GM18502 (cell line): ENCODE data around the gene SRBD1.

Experiments
- ATAC-seq: cut with Tn5 transposase; IDR thresholded peaks from one replicate; pipeline ENCODE4 v1.9.1; 2021; ENCODE audit warnings: mild to moderate bottlenecking; ENCODE audit not compliant: unreplicated experiment, poor library complexity

The SRBD1 gene

GRCh38 chr2:45634223-45634622 lies 23.2 kb upstream of the SRBD1 start:
- no peak for ATAC-seq

GRCh38 chr2:45631955-45632354 lies 20.9 kb upstream of the SRBD1 start:
- ATAC-seq = no peak

GRCh38 chr2:45631319-45631718 lies 20.3 kb upstream of the SRBD1 start:
- no peak for ATAC-seq

- ATAC-seq = no peak
These were observed 18.9 kb upstream of the SRBD1 start for GRCh38 chr2:45629971-45630370.

- no peak for ATAC-seq
These were observed 16.8 kb upstream of the SRBD1 start for GRCh38 chr2:45627911-45628310.

- ATAC-seq = no peak
These were observed 15.5 kb upstream of the SRBD1 start for GRCh38 chr2:45626387-45627221.

GRCh38 chr2:45625824-45626223 lies 14.8 kb upstream of the SRBD1 start:
- no peak for ATAC-seq

GRCh38 chr2:45623098-45623497 lies 12.0 kb upstream of the SRBD1 start:
- ATAC-seq = no peak

GRCh38 chr2:45622336-45623075 lies 11.4 kb upstream of the SRBD1 start:
- ATAC-seq = no peak

- no peak for ATAC-seq
These were observed 6.4 kb upstream of the SRBD1 start for GRCh38 chr2:45617496-45617895.

- ATAC-seq = no peak
These were observed 5.8 kb upstream of the SRBD1 start for GRCh38 chr2:45616658-45617411.

- ATAC-seq = no peak
These were observed 3.9 kb upstream of the SRBD1 start for GRCh38 chr2:45614871-45615415.

GRCh38 chr2:45614330-45614729 lies 3.3 kb upstream of the SRBD1 start:
- ATAC-seq = no peak

GRCh38 chr2:45612731-45613130 lies 1.7 kb upstream of the SRBD1 start:
- no peak for ATAC-seq

- ATAC-seq = no peak
These were observed 1.2 kb upstream of the SRBD1 start for GRCh38 chr2:45612285-45612684.

- ATAC-seq = peak; percentile 49
These were observed 617 bp downstream of the SRBD1 start for GRCh38 chr2:45610281-45611019.

- no peak for ATAC-seq
These were observed 3.4 kb downstream of the SRBD1 start for GRCh38 chr2:45607701-45608100.

GRCh38 chr2:45606796-45607195 lies 4.3 kb downstream of the SRBD1 start:
- no peak for ATAC-seq

GRCh38 chr2:45605116-45605515 lies 6.0 kb downstream of the SRBD1 start:
- ATAC-seq = no peak

GRCh38 chr2:45602624-45603023 lies 8.4 kb downstream of the SRBD1 start:
- ATAC-seq = no peak
